Stomach (tissue), 4 donors: ENCODE results near the gene RASSF4.

Experiments used
- EP300 ChIP-seq: sonication (generic); formaldehyde crosslinking; IDR thresholded peaks from one replicate; pipeline ENCODE4 v1.6.1; 2017; ENCODE audit warnings: antibody characterized with exemption
- POLR2A ChIP-seq, 4 donors: fragments of 450-650 bp; IDR thresholded peaks; one replicate each; pipeline ENCODE4 v1.6.1; 2016; ENCODE audit warnings: antibody characterized with exemption in 4 of 4, control low read depth in 2 of 4, mild to moderate bottlenecking in 1 of 4, moderate library complexity in 1 of 4
- TF ChIP-seq, protein P1 (sequence below), 7 experiments: fragments of 450-650 bp in 4 of 7; fragments of 200-600 bp in 3 of 7; sonication (generic) in 3 of 7; IDR thresholded peaks; one replicate each; pipeline ENCODE4 v1.5.1; 2016 to 2019; ENCODE audit warnings: antibody characterized with exemption in 7 of 7, control low read depth in 2 of 7, mild to moderate bottlenecking in 1 of 7

DNA sequence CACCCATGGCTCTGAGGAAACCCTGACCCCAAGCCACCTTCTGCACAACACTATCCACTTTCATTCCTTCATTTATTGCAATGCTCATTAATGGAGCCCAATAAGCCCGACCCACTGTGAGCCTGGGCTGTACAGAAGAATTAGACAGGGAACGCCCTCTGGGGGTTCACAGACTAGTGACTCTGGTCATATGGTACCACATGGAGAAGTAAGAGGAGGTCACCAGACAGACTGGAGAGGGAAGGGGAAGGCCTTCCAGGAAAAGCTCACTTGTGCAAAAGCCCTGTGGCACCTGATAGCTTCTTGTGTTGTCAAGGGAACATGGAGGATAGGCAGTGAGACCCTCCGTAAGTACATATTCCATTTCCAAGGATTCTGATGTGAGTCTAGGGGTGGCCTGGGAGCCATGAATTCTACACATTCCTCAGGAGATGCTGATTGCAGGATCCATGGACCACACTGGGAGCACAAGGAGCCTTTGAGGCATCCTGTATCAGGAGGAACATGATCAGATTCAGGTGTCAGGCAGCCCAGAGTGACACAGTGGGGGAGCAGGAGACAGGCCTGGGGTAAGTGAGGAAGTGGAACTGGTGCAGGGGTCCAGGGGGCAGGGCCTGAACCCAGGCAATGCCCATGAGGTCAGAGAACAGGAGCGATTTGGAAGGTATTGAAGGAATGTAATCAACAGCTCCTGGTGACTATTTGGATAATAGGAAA is 28.5 kb upstream of the RASSF4 start:
- TF ChIP-seq, protein P1, sequence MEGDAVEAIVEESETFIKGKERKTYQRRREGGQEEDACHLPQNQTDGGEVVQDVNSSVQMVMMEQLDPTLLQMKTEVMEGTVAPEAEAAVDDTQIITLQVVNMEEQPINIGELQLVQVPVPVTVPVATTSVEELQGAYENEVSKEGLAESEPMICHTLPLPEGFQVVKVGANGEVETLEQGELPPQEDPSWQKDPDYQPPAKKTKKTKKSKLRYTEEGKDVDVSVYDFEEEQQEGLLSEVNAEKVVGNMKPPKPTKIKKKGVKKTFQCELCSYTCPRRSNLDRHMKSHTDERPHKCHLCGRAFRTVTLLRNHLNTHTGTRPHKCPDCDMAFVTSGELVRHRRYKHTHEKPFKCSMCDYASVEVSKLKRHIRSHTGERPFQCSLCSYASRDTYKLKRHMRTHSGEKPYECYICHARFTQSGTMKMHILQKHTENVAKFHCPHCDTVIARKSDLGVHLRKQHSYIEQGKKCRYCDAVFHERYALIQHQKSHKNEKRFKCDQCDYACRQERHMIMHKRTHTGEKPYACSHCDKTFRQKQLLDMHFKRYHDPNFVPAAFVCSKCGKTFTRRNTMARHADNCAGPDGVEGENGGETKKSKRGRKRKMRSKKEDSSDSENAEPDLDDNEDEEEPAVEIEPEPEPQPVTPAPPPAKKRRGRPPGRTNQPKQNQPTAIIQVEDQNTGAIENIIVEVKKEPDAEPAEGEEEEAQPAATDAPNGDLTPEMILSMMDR (IDR thresholded peaks at IDR 0.05): no peak
- TF ChIP-seq EP300 (no peak), POLR2A (IDR thresholded peaks at IDR 0.05) (no peak)
